Stimulated activated CD8-positive, alpha-beta memory T cell treated with anti-CD3 and anti-CD28 coated beads, Interleukin-7, amount 100 ng/mL, for 48 hours (primary cell): ENCODE results near the gene PHLDB3.
A peak's percentile ranks its signal among the peaks of the same experiment; 100 is the strongest.
"Not testable (repeated sequence)": the region's sequence is repeated elsewhere in the genome, so short reads cannot be mapped to it uniquely, and the experiment has no call there.

Experiments
- DNase-seq, 2 donors: peaks; one replicate each; pipeline ENCODE4 v3.0.0-alpha.2; 2020; ENCODE audit warnings: low read depth in 1 of 2; ENCODE audit errors: extremely low read depth in 1 of 2

PHLDB3 gene

DNA sequence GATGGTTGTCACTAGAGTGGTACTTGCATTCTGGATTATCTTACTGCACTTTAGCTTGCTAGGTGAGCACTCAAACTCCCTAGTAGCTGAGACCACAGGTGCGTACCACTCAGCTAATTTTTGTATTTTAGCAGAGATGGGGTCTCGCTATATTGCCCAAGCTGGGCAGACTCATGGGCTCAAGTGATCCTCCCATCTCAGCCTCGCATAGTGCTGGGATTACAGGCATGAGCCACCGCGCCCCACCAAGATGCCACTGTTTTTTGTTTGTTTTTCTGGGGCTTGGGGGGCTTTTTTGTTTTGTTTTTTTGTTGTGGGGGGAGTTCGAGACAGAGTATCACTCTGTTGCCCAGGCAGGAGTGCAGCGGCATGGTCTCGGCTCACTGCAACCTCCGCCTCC, 56.9 kb downstream of the PHLDB3 start:
- DNase-seq: no peak

DNA sequence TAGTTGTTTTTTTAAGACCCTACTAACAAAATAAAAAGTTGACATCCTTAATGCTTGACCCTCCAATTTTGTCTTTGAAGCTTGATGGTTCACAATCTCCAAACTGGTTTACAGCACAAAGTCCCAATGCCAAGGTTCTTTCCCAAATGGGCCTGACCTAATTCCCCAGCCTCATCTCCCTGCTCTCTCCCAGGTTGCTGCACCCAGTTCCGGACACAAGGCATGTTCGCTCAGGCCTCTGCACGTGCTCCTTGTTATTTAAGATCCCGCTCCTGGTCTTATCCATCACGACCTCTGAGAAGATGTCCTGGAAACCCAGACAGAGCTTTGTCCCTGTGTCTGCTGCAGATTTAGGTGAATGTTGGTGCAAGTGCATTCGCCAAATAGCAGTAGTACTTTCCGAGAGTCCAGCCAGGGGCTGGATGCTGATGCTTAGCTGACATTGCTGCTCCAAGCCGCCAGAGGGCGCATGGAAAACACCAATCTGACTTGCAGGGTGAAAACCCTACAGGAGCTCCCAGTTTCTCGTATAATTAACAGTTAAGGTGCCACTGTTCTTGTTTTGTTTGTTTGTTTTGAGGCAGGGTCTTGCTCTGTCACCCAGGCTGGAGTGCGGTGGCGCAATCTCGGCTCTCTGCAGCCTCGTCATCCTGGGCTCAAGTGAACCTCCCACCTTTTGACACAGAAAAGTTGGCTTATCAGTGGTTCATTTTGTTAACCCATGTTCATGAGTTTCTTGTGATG, 57.6 kb downstream of the PHLDB3 start:
- peak; percentile 30 to 52 for DNase-seq

DNA sequence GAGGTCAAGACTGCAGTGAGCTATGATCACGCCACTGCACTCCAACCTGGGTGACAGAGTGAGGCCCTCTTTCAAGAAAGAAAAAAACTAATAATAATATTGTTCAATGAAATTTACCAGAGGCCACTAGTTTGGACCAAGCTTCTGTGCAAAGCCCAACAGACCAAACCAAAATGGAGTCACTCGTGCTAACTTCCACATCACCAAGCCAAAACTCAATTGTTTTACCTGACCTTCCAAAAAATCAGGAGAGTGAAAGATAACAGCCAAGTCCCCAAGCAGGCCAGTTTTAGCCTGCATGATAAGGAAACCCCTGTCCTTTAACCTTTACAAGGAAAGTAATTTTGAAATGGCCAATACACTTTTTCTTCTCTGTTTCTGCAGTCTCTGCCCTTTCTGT, 59.1 kb downstream of the PHLDB3 start:
- no peak for DNase-seq

DNA sequence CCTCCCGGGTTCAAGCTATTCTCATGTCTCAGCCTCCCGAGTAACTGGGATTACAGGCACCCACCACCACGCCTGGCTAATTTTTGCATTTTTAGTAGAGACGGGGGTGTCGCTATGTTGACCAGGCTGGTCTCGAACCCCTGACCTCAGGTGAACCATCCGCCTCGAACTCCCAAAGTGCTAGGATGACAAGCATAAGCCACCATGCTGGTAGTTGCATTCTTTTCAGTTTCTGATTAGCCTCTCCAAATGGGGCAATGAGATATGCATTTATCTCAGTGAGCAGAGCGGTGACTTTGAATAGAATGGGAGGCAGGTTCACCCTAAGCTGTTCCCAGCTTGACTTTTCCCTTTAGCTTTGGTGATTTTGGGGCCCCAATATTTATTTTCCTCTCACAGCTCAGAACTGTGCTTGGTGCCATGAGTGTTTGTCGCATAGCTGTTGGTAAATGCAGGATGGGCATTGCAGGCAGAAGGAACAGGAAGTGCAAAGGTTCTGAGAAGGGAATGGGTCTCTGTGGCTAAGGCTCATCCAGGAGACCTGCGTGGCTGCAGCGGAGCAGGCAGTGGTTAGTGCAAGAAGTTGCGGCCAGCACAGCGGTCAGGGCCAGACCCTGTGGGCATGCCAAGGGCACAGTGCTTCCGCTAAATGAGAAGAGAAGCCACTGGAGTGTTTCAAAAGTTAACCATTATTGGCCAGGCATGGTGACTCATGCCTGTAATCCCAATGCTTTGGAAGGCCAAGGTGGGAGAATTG, 59.8 kb downstream of the PHLDB3 start:
- DNase-seq: no peak

DNA sequence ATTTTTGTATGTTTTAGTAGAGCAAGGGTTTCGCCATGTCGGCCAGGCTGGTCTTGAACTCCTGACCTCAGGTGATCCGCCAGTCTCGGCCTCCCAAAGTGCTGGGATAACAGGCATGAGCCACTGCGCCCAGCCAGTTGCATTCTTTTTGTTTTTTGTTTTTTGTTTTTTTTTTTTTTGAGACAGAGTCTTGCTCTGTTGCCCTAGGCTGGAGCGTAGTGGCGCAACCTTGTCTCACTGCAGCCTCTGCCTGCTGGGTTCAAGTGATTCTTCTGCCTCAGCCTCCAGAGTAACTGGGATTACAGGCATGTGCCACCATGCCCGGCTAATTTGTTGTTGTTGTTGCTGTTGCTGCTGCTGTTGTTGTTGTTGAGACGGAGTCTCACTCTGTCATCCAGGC, 60.5 kb downstream of the PHLDB3 start:
- not testable (repeated sequence) for DNase-seq

DNA sequence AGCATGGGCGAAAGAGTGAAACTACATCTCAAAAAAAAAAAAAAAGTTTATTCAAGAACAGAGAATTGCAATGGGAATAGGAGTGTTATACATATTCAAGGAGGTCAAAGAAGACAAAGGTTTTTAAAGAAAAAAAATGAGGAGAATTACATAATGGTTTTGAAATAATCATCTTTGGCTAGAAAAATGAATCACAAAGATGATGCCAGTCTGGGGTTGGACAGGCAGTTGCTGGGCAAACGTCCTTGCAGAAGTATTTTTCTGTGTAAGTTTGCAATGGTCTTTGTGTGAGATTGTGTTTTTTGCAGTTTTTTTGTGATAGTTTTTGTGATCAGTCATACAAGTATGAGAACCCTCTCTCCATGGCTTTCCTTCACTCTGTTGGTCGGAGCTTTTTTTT, 62.8 kb downstream of the PHLDB3 start:
- DNase-seq: no peak

DNA sequence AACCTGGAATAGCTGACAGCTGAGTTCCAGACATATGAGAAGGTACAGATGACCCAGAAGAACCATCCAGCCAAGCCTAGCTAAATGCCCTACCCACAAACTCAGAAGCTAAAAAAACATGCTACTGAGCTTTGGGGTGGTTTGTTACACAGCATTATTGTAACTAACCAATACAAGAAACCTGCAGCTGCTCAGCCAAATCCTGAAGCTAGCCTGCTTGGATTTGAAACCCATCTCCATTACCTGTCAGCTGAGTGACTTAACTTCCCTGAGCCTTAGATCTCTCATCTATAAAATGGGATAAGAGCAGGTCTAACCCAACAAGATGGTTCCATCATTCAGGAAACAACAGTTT, 64.9 kb downstream of the PHLDB3 start:
- no peak for DNase-seq

DNA sequence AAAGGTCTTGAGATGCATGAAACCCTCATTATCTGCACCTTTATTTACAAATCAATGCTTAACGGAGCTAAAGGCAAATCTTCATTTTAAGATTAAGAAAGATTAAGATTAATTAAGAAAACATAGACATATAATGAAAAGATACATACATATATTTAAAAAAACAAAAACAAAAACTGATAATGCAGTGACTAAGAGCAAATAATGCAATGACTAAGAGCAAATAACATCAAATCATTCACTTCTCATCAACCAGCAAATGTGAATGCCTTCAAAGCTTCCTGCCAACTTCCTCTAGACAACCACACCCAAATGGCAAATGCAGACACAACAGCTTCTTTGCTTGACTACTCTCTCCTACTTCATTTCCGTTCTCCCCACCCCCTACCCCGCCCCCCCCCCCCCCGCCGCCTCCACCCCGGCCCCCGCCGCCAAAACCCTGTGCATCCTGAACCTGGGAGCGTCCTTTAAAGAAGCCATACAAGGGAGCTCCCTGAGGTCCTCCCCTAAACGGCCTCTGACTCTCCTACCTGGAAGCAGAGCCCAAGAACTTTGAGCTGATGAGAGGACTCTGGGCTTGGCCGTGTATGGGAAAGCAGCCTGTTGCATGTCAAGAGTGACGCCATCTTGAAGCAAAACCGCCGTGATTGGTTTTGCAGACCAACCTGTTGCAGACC, 65.4 kb downstream of the PHLDB3 start:
- DNase-seq: no peak

DNA sequence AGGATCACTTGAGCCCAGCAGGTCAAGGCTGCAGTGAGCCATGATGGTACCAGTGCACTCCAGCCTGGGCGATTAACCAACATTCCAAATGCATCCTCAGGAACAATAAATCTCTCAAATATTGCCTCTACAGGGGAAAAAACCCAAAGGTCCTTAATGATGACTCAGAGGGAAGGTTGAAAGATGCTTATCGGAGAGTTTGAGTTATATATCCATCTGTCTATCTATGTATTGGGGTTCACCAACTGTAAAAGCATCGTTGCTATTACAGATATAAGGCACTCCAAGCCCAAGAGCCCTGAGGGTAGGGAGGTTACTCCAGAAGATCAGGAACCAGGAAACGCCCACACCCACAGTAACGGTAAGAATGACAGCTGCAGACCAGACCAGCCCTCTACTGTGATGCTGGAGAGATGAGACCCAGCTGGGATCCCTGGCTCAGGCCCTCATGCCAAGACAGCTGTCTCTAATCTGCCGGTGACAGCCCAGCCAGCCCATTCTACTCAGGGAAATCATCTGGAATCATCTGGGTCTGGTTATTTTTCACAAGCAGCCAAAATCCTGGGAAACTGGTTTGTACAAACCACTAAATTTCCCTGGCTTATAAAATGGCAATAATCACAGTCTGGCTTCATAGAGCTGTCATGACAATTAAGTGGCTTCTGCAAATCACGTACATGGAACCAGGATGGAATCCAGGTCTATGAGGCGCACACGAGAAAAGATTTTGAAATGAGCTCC, 66.1 kb downstream of the PHLDB3 start:
- DNase-seq: no peak

DNA sequence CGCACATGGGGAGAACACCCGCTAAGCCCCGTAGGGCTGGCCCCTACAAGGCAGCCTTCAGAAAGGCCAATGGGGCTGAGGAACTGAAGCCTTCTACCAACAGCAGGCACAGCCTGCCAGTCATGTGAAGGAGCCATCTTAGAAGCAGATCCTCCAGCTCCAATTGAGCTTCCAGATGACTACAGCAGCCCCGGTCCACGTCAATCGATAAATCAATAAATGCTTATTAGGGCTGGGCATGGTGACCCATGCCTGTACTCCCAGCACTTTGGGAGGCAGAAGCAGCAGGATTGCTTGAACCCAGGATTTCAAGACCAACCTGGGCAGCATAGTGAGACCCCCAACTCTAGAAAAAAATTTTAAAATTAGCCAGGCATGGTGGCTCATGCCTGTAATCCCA, 66.8 kb downstream of the PHLDB3 start:
- no peak for DNase-seq

DNA sequence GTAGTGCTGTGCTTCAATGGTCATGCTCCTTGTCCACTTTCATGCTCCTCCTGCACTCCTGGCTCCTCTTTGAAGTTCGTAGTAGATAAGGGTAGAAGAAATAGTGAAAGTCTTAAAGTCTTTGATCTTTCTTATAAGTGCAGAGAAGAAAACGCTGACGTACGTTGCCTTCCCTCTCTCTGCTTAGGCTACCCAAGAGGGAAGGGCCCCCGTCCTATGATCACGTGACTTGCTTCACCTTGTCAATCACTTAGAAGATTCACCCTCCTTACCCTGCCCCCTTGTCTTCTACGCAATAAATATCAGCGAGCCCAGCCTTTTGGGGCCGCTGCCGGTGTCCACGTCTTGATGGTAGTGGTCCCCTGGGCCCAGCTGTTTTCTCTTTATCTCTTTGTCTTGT, 67.3 kb downstream of the PHLDB3 start:
- DNase-seq: not testable (repeated sequence)

DNA sequence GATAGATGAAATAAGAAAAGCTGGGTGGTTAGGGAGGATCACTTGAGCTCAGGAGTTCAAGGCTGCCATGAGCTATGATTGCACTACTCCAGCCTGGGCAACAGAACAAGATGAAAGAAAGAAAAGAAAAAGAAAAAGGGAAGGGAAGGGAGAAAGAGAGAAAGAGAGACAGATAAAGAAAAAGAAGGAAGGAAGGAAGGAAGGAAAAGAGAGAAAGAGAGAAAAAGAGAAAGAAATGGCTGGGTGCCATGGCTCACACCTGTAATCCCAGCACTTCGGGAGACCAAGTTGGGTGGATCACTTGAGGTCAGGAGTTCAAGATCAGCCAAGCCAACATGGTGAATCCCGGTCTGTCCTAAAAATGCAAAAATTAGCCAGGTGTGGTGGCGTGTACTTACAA, 68.8 kb downstream of the PHLDB3 start:
- DNase-seq: no peak

DNA sequence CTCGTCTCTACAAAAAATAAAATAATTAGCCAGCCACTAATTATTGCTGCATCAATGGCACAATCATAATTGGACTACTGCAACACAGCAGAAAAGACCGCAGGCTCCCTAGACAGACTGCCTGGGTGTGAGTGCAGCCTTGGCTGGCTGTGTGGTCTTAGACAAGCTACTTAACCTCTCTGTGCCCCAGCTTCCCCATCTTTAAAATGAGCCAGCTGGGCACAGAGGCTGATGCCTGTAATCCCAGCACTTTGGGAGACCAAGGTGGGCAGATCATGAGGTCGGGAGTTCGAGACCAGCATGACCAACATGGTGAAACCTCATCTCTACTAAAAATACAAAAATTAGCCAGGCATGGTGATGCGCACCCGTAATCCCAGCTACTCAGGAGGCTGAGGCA, 70.9 kb downstream of the PHLDB3 start:
- no peak for DNase-seq

DNA sequence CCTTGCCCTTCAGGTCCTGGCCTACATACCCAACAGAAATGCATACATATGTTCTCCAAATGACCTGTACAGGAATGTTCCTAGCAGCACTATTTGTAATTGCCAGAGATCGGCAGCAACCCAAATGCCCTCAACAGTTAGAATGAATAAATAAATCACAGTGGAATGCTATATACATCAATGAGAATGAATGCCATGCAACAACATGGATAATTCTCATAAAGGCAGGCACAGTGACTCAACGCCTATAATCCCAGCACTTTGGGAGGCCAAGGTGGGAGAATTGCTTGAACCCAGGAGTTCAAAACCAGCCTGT, 71.2 kb downstream of the PHLDB3 start:
- no peak for DNase-seq

DNA sequence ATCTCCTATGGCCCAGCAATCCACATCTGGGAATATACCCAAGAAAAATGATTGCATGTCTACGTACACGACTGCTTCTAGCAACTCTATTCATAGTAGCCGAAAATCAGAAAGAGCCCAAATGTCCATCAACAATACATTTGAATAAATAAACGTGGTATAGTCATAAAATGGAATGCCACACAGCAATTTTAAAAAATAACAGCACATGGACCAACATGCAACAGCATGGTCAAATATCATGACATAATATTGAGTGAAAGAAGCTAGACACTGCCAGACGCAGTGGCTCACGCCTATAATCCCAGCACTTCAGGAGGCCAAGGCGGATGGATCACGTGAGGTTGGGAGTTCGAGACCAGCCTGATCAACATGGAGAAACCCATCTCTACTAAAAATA, 73.6 kb downstream of the PHLDB3 start:
- no peak for DNase-seq

DNA sequence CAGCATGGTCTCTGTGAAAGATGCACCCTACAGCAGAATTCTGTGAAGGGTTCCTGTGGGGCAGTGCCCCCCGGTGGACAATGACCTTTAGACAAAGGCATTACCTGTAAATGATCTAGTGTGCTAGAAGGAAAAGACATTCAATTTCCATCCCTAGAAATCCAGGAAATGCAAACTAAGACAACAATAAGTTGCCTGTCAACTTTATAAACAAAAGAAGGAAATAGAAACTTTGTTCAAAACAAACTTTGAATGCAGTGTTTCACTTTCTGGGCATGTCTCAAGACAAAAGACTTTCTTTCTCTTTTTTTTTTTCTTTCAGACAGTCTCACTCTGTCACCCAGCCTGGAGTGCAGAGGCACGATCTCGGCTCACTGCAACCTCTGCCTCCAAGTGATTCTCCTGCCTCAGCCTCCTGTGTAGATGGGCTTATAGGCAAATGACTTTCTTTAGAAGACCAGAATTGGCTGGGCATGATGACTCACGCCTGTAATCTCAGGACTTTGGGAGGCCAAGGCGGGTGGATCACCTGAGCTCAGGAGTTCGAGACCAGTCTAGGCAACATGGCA, 74.3 kb downstream of the PHLDB3 start:
- DNase-seq: no peak

DNA sequence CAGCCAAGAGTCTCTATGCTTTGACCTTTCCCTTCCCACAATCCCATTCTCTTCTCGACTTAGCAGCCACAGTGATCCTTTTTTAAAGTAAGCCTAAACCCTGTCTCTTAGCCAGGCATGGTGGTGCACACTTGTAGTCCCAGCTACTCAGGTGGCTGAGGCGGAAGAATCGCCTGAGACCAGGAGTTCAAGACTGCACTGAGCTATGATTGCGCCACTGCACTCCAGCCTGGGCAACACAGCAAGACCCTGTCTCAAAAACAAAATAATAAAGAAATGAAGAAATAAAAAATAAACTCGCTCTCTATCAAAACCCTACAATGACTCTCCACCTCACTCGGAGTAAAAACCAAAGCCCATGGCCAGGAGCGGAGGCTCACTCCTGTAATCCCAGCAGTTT, 75.2 kb downstream of the PHLDB3 start:
- DNase-seq: no peak

DNA sequence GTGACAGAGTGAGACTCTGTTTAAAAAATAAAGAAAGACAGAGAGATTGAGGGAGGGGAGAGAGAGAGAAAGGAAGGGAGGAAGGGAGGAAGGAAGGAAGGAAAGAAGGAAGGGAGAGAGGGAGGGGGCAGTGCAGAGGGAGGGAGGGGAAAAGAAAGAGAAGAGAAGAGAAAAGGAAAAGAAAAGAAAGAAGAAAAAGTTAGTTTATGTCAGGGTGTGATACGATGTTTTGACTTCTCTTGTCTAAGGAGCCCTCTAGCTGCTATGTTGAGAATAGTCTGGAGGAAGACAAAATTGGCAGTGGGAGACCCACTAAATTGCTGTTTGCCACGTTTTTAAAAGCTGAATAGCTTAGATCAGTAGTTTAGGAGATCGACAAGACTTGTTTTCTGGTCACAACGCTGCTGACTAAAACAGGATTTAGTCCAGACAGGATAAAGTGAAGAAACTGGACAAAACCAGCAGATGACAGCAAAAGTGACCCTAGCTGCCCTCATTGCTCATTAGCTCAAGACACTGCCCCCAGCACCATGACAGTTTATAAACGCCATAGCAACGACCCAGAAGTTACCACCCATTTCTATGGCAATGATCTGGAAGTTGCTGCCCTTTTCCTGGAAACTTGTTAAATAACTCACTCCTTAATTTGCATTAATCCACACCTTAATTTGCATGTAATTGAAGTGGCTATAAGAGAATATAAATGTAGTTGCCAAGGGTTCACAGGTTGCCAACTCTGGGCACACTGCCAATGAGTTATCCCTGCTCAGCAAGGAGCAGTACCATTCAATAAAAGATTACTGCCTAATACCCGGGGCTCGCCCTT, 78.8 kb downstream of the PHLDB3 start:
- no peak for DNase-seq
